ENCODE results near the gene GTF3A.

DNA sequence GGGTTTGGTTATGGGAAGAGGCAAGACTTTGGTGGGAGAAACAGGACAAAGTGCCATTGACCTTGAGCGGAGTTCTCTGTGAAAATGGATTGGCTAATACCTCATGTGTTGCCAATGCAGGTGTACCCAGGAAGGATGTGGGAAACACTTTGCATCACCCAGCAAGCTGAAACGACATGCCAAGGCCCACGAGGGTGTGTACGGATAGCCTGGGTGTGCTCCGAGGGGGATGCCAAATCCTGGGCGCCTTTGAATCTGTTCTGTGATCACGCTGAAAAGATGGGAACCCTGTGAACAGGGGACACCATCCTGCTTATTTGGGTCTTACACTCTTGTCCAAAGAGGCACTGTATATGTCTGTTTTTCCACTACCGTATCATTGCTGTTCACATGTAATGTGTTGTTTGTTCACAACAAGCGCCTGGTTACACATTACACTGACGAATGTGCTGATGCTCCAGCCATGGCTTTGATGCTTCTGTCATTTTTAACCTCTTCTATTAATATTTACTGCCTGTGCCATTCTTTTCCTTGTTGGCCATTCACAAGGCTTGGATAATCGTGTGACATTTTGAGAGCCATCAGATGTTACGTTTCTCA lies 8.3 kb downstream of the GTF3A start:
- TF ChIP-seq, protein P1, sequence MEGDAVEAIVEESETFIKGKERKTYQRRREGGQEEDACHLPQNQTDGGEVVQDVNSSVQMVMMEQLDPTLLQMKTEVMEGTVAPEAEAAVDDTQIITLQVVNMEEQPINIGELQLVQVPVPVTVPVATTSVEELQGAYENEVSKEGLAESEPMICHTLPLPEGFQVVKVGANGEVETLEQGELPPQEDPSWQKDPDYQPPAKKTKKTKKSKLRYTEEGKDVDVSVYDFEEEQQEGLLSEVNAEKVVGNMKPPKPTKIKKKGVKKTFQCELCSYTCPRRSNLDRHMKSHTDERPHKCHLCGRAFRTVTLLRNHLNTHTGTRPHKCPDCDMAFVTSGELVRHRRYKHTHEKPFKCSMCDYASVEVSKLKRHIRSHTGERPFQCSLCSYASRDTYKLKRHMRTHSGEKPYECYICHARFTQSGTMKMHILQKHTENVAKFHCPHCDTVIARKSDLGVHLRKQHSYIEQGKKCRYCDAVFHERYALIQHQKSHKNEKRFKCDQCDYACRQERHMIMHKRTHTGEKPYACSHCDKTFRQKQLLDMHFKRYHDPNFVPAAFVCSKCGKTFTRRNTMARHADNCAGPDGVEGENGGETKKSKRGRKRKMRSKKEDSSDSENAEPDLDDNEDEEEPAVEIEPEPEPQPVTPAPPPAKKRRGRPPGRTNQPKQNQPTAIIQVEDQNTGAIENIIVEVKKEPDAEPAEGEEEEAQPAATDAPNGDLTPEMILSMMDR (IDR thresholded peaks at IDR 0.05; ENCODE audit: low read depth, low read length), result no peak
- TF ChIP-seq, protein P2, sequence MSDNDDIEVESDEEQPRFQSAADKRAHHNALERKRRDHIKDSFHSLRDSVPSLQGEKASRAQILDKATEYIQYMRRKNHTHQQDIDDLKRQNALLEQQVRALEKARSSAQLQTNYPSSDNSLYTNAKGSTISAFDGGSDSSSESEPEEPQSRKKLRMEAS (IDR thresholded peaks at IDR 0.05; ENCODE audit: low read depth, low read length), result no peak
